Esophagus squamous epithelium (tissue), 4 donors: Measurements from ENCODE around the gene CSMD2.

Experiments used
- POLR2A ChIP-seq, 4 donors: fragments of 450-650 bp; IDR thresholded peaks; one replicate each; pipeline ENCODE4 v1.6.1; 2017; ENCODE audit warnings: antibody characterized with exemption in 4 of 4, mild to moderate bottlenecking in 4 of 4, moderate library complexity in 3 of 4
- TF ChIP-seq, protein P1 (sequence below), 6 experiments: fragments of 450-650 bp in 4 of 6; fragments of 200-600 bp in 2 of 6; sonication (generic) in 2 of 6; IDR thresholded peaks; one replicate each; pipeline ENCODE4 v1.5.1; 2016 to 2019; ENCODE audit warnings: antibody characterized with exemption in 6 of 6, mild to moderate bottlenecking in 4 of 6, moderate library complexity in 4 of 6

DNA sequence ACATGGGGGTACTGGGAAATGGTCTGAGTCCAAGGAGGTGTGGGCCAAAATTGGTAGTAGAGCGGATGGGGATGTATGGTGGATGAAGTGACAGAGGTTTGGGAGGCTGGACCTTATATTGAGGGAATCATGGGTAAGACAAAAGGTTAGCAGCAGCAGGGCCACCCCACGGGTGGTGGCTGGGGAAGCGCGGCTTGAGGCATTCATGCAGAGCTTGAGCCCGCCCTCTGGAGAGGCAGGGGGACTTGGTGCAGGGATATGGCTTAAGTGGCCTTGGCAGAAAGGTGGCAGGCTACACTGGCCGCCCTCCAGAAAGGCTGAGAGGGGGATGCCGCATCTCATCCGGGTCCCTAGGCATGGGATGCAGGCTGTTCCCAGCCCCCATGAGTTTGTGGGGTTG, 269.6 kb downstream of the CSMD2 start:
- no peak for TF ChIP-seq POLR2A (IDR thresholded peaks at IDR 0.05)
- TF ChIP-seq, protein P1, sequence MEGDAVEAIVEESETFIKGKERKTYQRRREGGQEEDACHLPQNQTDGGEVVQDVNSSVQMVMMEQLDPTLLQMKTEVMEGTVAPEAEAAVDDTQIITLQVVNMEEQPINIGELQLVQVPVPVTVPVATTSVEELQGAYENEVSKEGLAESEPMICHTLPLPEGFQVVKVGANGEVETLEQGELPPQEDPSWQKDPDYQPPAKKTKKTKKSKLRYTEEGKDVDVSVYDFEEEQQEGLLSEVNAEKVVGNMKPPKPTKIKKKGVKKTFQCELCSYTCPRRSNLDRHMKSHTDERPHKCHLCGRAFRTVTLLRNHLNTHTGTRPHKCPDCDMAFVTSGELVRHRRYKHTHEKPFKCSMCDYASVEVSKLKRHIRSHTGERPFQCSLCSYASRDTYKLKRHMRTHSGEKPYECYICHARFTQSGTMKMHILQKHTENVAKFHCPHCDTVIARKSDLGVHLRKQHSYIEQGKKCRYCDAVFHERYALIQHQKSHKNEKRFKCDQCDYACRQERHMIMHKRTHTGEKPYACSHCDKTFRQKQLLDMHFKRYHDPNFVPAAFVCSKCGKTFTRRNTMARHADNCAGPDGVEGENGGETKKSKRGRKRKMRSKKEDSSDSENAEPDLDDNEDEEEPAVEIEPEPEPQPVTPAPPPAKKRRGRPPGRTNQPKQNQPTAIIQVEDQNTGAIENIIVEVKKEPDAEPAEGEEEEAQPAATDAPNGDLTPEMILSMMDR (IDR thresholded peaks at IDR 0.05), result no peak
